ENCODE measurements around the gene JAK1. TPM values are rescaled to one million over a fixed set of nuclear protein-coding genes. Genes with fewer than 3 reads are reported as not detected.

JAK1 gene
- total RNA-seq, 1 experiment from 2014 or later = 44.1 TPM

DNA sequence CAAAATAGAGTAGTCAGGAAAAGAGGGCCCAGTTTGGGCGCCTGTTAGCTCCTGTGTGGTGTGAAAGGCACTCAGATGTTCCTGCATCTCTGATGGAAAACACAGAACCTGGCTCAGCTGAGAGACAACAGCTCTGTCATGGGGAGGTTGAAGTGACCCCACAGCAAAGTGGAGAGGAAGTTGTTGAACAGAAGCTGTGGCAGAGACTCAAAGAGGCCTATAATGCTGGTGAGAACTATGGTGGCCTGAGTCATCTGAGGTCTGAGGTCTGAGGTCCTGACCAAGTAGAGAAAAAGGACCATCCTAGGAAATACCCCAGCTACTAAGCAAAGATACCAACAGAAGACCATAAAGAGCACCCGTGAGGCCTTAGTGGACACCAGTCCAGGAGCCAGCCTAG, 45.6 kb upstream of the JAK1 start:
- H3K9me3 ChIP-seq (ENCODE audit: low read length) = no peaks in the 10 kb centered on the region
- no peaks in the 10 kb centered on the region for H3K9me2 ChIP-seq (replicated peaks; ENCODE audit: low read length)
- no peak overlapping the region for H3K4me3 ChIP-seq (ENCODE audit: low read length)
- POLR2A ChIA-PET (ENCODE audit: unreplicated experiment) = no interaction called here
- BruUV-seq (replicated peaks) = no TSS peak
- H2AFZ ChIP-seq (ENCODE audit: low read length) = no peak overlapping the region
- no peaks in the 10 kb centered on the region for H3K36me3 ChIP-seq (ENCODE audit: low read depth, low read length)
- no peak overlapping the region for H3K4me2 ChIP-seq (ENCODE audit: low read length)
- no peak for DNase-seq
- intact Hi-C loops (cut with micrococcal nuclease) = no loop called here
- no peaks in the 10 kb centered on the region for H3K4me1 ChIP-seq (ENCODE audit: insufficient read depth, low read length)
- no peak overlapping the region for H3K27ac ChIP-seq (ENCODE audit: low read length)
- H3K9ac ChIP-seq (ENCODE audit: low read length) = no peak overlapping the region
- CTCF ChIA-PET = no interaction called here
- no peak for ATAC-seq
- no peaks in the 10 kb centered on the region for H3K79me2 ChIP-seq (ENCODE audit: low read length)
- no peaks in the 10 kb centered on the region for H4K20me1 ChIP-seq (ENCODE audit: low read length)
- TF ChIP-seq EZH2phosphoT487 (IDR thresholded peaks at IDR 0.05; ENCODE audit: borderline replicate concordance, low read length) (no peak), CTCF (conservative IDR thresholded peaks at IDR 0.05; ENCODE audit: low read depth, low read length) (no peak), EZH2 (IDR thresholded peaks at IDR 0.05; ENCODE audit: low read length, unreplicated experiment) (no peak)
- no peaks in the 10 kb centered on the region for H3F3A ChIP-seq (ENCODE audit: low read length, unreplicated experiment)
- no peaks in the 10 kb centered on the region for H3K27me3 ChIP-seq (ENCODE audit: low read length)

GRCh38 chr1:65009724-65010420, 43.5 kb upstream of the JAK1 start:
- no peak for TF ChIP-seq CTCF (conservative IDR thresholded peaks at IDR 0.05; ENCODE audit: low read depth, low read length)
- no peak for TF ChIP-seq EZH2 (IDR thresholded peaks at IDR 0.05; ENCODE audit: low read length, unreplicated experiment)
- TF ChIP-seq EZH2phosphoT487 (IDR thresholded peaks at IDR 0.05; ENCODE audit: borderline replicate concordance, low read length) = no peak
- Histone ChIP-seq H3F3A (ENCODE audit: low read length, unreplicated experiment) (no peaks in the 10 kb centered on the region), H3K9me3 (ENCODE audit: low read length) (no peaks in the 10 kb centered on the region), H3K27ac (ENCODE audit: low read length) (no peak overlapping the region), H2AFZ (ENCODE audit: low read length) (no peak overlapping the region), H3K4me1 (ENCODE audit: insufficient read depth, low read length) (no peaks in the 10 kb centered on the region), H3K4me3 (ENCODE audit: low read length) (no peak overlapping the region), H3K4me2 (ENCODE audit: low read length) (no peak overlapping the region), H3K9me2 (replicated peaks; ENCODE audit: low read length) (no peaks in the 10 kb centered on the region), H3K9ac (ENCODE audit: low read length) (no peak overlapping the region), H4K20me1 (ENCODE audit: low read length) (no peaks in the 10 kb centered on the region), H3K79me2 (ENCODE audit: low read length) (no peaks in the 10 kb centered on the region), H3K27me3 (ENCODE audit: low read length) (no peaks in the 10 kb centered on the region), H3K36me3 (ENCODE audit: low read depth, low read length) (no peaks in the 10 kb centered on the region)
- DNase-seq = peak; percentile 3
- POLR2A ChIA-PET (ENCODE audit: unreplicated experiment) = no interaction called here
- ATAC-seq = no peak
- CTCF ChIA-PET = no interaction called here
- BruUV-seq (replicated peaks) = no TSS peak
- intact Hi-C loops (cut with micrococcal nuclease) = no loop called here

- Histone ChIP-seq H3K27me3 (ENCODE audit: low read length) (no peaks in the 10 kb centered on the region), H3K4me2 (ENCODE audit: low read length) (no peak overlapping the region), H2AFZ (ENCODE audit: low read length) (no peak overlapping the region), H3F3A (ENCODE audit: low read length, unreplicated experiment) (no peaks in the 10 kb centered on the region), H3K4me1 (ENCODE audit: insufficient read depth, low read length) (no peaks in the 10 kb centered on the region), H3K9ac (ENCODE audit: low read length) (no peak overlapping the region), H3K9me3 (ENCODE audit: low read length) (no peaks in the 10 kb centered on the region), H3K4me3 (ENCODE audit: low read length) (no peak overlapping the region), H3K36me3 (ENCODE audit: low read depth, low read length) (no peaks in the 10 kb centered on the region), H3K27ac (ENCODE audit: low read length) (no peak overlapping the region), H3K9me2 (replicated peaks; ENCODE audit: low read length) (no peaks in the 10 kb centered on the region), H4K20me1 (ENCODE audit: low read length) (no peaks in the 10 kb centered on the region), H3K79me2 (ENCODE audit: low read length) (no peaks in the 10 kb centered on the region)
- intact Hi-C loops (cut with micrococcal nuclease) = no loop called here
- ATAC-seq (no peak), DNase-seq (no peak)
- BruUV-seq (replicated peaks) = no TSS peak
- POLR2A ChIA-PET (ENCODE audit: unreplicated experiment) = no interaction called here
- CTCF ChIA-PET = no interaction called here
- TF ChIP-seq EZH2 (IDR thresholded peaks at IDR 0.05; ENCODE audit: low read length, unreplicated experiment) = no peak
- TF ChIP-seq CTCF (conservative IDR thresholded peaks at IDR 0.05; ENCODE audit: low read depth, low read length) = no peak
- TF ChIP-seq EZH2phosphoT487 (IDR thresholded peaks at IDR 0.05; ENCODE audit: borderline replicate concordance, low read length) = no peak
Observed at GRCh38 chr1:65009176-65009575, 42.8 kb upstream of the JAK1 start.

All from PC-3 (cell line).